ENCODE data around the gene PPP3CA. TPM values are rescaled to one million over a fixed set of nuclear protein-coding genes. Genes with fewer than 3 reads are reported as not detected.

The PPP3CA gene
- total RNA-seq, 1 experiment from 2014 or later = 133 TPM

GRCh38 chr4:101156619-101157310 is 190.6 kb downstream of the PPP3CA start:
- H3K9me3 ChIP-seq (ENCODE audit: control insufficient read depth in 1 of 2, insufficient read depth in 1 of 2, low read depth in 1 of 2, low read length in 2 of 2) = no peaks in the 10 kb centered on the region
- peak overlapping the region; percentile 62 for H3K9ac ChIP-seq (ENCODE audit: low read length)
- no peaks in the 10 kb centered on the region for H3K36me3 ChIP-seq (ENCODE audit: control insufficient read depth in 1 of 2, insufficient read depth in 2 of 2, low read length in 2 of 2)
- H3K4me3 ChIP-seq (replicated peaks in 1 of 2; ENCODE audit: low read depth in 1 of 2, low read length in 2 of 2) = peak overlapping the region in 1 of 2 experiments; percentile 4; a peak in 2 of 4 replicates
- no peaks in the 10 kb centered on the region for H3K27me3 ChIP-seq (ENCODE audit: insufficient read depth, low read length)
- peak overlapping the region; percentile 98 for H3K27ac ChIP-seq (ENCODE audit: low read depth, low read length)
- peak overlapping the region; percentile 57 for H3K4me2 ChIP-seq (ENCODE audit: low read length)
- intact Hi-C loops (cut with micrococcal nuclease) = loop anchor here (2.0 to 10.0 kb wide), 5 partner anchors 42 to 249 kb away; no protein-coding TSS in a partner anchor
- BruUV-seq (replicated peaks) = no TSS peak
- H3K9me2 ChIP-seq (ENCODE audit: insufficient read depth) = no peaks in the 10 kb centered on the region
- TF ChIP-seq SP1 (IDR thresholded peaks at IDR 0.05; ENCODE audit: low read depth) (peak; percentile 47), FOSL1 (IDR thresholded peaks at IDR 0.05; ENCODE audit: low read depth) (peak; percentile 57; the same call in 1 of the 2 replicates), JUND (IDR thresholded peaks at IDR 0.05) (peak; percentile 49; the same call in 1 of the 2 replicates), YY1 (IDR thresholded peaks at IDR 0.05; ENCODE audit: extremely low read depth, insufficient replicate concordance, low read depth, low read length) (no peak), POLR2AphosphoS5 (IDR thresholded peaks at IDR 0.05; ENCODE audit: low read depth, low read length) (no peak)
- ChIA-PET POLR2A (interaction anchor here (1.0 to 3.7 kb wide), 6 partner anchors 12 to 41 kb away, joined by 4 to 26 read pairs (median 6); no protein-coding TSS in a partner anchor), CTCF (interaction anchor here (1.5 kb wide), 1 partner anchor 13 kb away, joined by 6 read pairs; no protein-coding TSS in a partner anchor), RAD21 (ENCODE audit: low non-redundant PET in 1 of 2, low total read pairs in 2 of 2, uncharacterized antibody in 2 of 2, unreplicated experiment in 2 of 2) (no interaction called here)
- H3K79me2 ChIP-seq (ENCODE audit: insufficient read depth, low read length) = peaks cover 70% of the 10 kb centered on the region
- DNase-seq (ENCODE audit: low read depth, low spot score) = no peak
- peaks cover 91 to 100% of the 10 kb centered on the region in 2 experiments for H3K4me1 ChIP-seq (ENCODE audit: control insufficient read depth in 1 of 2, insufficient read depth in 2 of 2, low read length in 2 of 2)
- no peak overlapping the region for H2AFZ ChIP-seq (ENCODE audit: low read depth, low read length, poor library complexity, severe bottlenecking)
- H4K20me1 ChIP-seq (ENCODE audit: insufficient read depth) = no peaks in the 10 kb centered on the region
- no peak for ATAC-seq

DNA sequence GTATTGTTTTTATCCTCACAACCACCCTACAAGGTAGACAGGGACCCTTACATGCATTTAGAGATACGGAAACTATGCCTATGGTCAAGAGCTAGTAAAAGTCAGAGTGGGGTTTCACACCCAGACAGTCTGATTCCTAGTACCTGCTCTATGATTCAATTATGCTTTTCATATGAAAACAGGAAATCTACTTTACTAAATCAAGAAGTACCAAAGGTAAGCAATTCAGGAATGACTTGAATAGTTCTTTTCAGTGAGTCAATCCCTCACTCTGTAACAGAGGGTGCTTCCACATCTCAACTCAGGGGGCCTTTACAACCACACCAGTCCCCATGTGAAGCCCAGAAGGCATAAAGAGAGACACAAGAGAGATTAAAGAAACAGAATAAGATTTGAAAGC is 191.4 kb downstream of the PPP3CA start:
- peaks cover 87 to 100% of the 10 kb centered on the region in 2 experiments for H3K4me1 ChIP-seq (ENCODE audit: control insufficient read depth in 1 of 2, insufficient read depth in 2 of 2, low read length in 2 of 2)
- TF ChIP-seq RAD21 (IDR thresholded peaks at IDR 0.05; ENCODE audit: low read depth) (no peak; the same call in 1 of the 2 replicates), CEBPB (IDR thresholded peaks at IDR 0.05; ENCODE audit: low read depth) (0 out of 2 replicates have a peak, but pooled peaks have one; percentile 32)
- no peaks in the 10 kb centered on the region for H4K20me1 ChIP-seq (ENCODE audit: insufficient read depth)
- no peaks in the 10 kb centered on the region for H3K27me3 ChIP-seq (ENCODE audit: insufficient read depth, low read length)
- H3K9me2 ChIP-seq (ENCODE audit: insufficient read depth) = no peaks in the 10 kb centered on the region
- peak overlapping the region in 1 of 2 experiments; percentile 4; a peak in 1 of 4 replicates for H3K4me3 ChIP-seq (replicated peaks in 1 of 2; ENCODE audit: low read depth in 1 of 2, low read length in 2 of 2)
- intact Hi-C loops (cut with micrococcal nuclease) = loop anchor here (2.0 to 10.0 kb wide), 5 partner anchors 41 to 249 kb away; no protein-coding TSS in a partner anchor
- H2AFZ ChIP-seq (ENCODE audit: low read depth, low read length, poor library complexity, severe bottlenecking) = no peak overlapping the region
- no peaks in the 10 kb centered on the region for H3K9me3 ChIP-seq (ENCODE audit: control insufficient read depth in 1 of 2, insufficient read depth in 1 of 2, low read depth in 1 of 2, low read length in 2 of 2)
- ChIA-PET POLR2A (interaction anchor here (0.7 to 3.7 kb wide), 17 partner anchors 8 to 633 kb away, joined by 3 to 26 read pairs (median 5); no protein-coding TSS in a partner anchor), RAD21 (ENCODE audit: low non-redundant PET in 1 of 2, low total read pairs in 2 of 2, uncharacterized antibody in 2 of 2, unreplicated experiment in 2 of 2) (interaction anchor here in 1 of 2 experiments (1.3 kb wide), 1 partner anchor 31 kb away, joined by 4 read pairs; no protein-coding TSS in a partner anchor), CTCF (interaction anchor here (1.5 kb wide), 2 partner anchors 14 to 1063 kb away, joined by 5 to 6 read pairs; no protein-coding TSS in a partner anchor)
- peak overlapping the region; percentile 57 for H3K4me2 ChIP-seq (ENCODE audit: low read length)
- no peaks in the 10 kb centered on the region for H3K36me3 ChIP-seq (ENCODE audit: control insufficient read depth in 1 of 2, insufficient read depth in 2 of 2, low read length in 2 of 2)
- H3K9ac ChIP-seq (ENCODE audit: low read length) = peak overlapping the region; percentile 62
- TSS peak; percentile 95 for BruUV-seq (replicated peaks)
- ATAC-seq = peak; percentile 46
- no peak for DNase-seq (ENCODE audit: low read depth, low spot score)
- peaks cover 77% of the 10 kb centered on the region for H3K79me2 ChIP-seq (ENCODE audit: insufficient read depth, low read length)
- H3K27ac ChIP-seq (ENCODE audit: low read depth, low read length) = peak overlapping the region; percentile 98

Data from HCT116 (cell line).